Aorta (tissue), 5 donors: Measurements from ENCODE around the gene PTPRO. TPM values are rescaled to one million over a fixed set of nuclear protein-coding genes. Genes with fewer than 3 reads are reported as not detected.

Source experiments
- ATAC-seq: fragments of 200-7000 bp; cut with Tn5 transposase; one replicate; pipeline ENCODE4 v1.9.1; 2022; ENCODE audit warnings: moderate library complexity; ENCODE audit not compliant: low FRiP score
- DNase-seq, 2 donors: peaks; one replicate each; pipeline ENCODE4 v3.0.0-alpha.2; 2020
- H3K27ac ChIP-seq, 2 donors: one replicate each; pipeline ENCODE4 v1.5.1; 2013; ENCODE audit warnings: low read length in 2 of 2, mild to moderate bottlenecking in 2 of 2, moderate library complexity in 2 of 2, control low read depth in 1 of 2, inconsistent platforms in 1 of 2, low read depth in 1 of 2
- H3K27me3 ChIP-seq, 2 donors: one replicate each; pipeline ENCODE4 v1.6.1; 2013; ENCODE audit warnings: control low read depth in 1 of 2, low read length in 1 of 2, mild to moderate bottlenecking in 1 of 2, moderate library complexity in 1 of 2; ENCODE audit not compliant: insufficient read depth in 2 of 2, control insufficient read depth in 1 of 2
- H3K36me3 ChIP-seq, 2 donors: one replicate each; pipeline ENCODE4 v1.6.1; 2013; ENCODE audit warnings: control low read depth in 1 of 2, low read length in 1 of 2, mild to moderate bottlenecking in 1 of 2; ENCODE audit not compliant: insufficient read depth in 2 of 2, control insufficient read depth in 1 of 2
- H3K4me1 ChIP-seq, 2 donors: one replicate each; pipeline ENCODE4 v1.6.1; 2013; ENCODE audit warnings: low read length in 2 of 2, control low read depth in 1 of 2, mild to moderate bottlenecking in 1 of 2, moderate library complexity in 1 of 2; ENCODE audit not compliant: insufficient read depth in 2 of 2, control insufficient read depth in 1 of 2
- H3K4me3 ChIP-seq, 2 donors: one replicate each; pipeline ENCODE4 v1.5.1; 2013; ENCODE audit warnings: low read length in 2 of 2, control low read depth in 1 of 2, mild to moderate bottlenecking in 1 of 2
- H3K9me3 ChIP-seq: one replicate; pipeline ENCODE4 v1.6.1; 2013; ENCODE audit warnings: mild to moderate bottlenecking, low read length; ENCODE audit not compliant: control insufficient read depth
- WGBS, 2 donors: extraction: QIAGEN DNeasy Blood & Tissue Kit; methylation state at CpG; one replicate each; pipeline ENCODE4 v1.1.7; 2013; 5-methylcytosine and 5-hydroxymethylcytosine counted together
- intact Hi-C, 2 donors: fragments of 100-400 bp; cut with DNase I; formaldehyde crosslinking; loops; one replicate each; pipeline versions ENCODE4 v1.14.2 to v1.15.0; 2022
- polyA plus RNA-seq, 2 donors: library from polyadenylated mRNA; stranded (reverse); fragments of 200-250 nt; gene quantifications; one replicate each; pipeline ENCODE4 v1.2.3, GENCODE V29; 2013
- total RNA-seq, 2 donors: library from RNA; stranded (reverse); fragmentation: NEBNext Ultra II Directional; extraction: Animal tissue kit (Norgen Biotek cat#: 25700); gene quantifications; one replicate each; pipeline ENCODE4 v1.2.1, GENCODE V29; 2021
- donor health status: healthy with polysubstance abuse.
- donor health status: Bipolar disorder and iron deficiency.
- donor health status: DM: no; HTN: no; CAD: no.
- donor health status: DM: no; HTN: no; CAD: no.
- donor health status: DM: yes; HTN: yes; CAD: no.

Gene PTPRO
- total and polyA plus RNA-seq, 4 donors: 5.4 to 16.1 (median 9.9) TPM

- Histone ChIP-seq H3K27me3 (no peaks in the 10 kb centered on the region), H3K36me3 (peaks cover 2% of the 10 kb centered on the region in 2 donors), H3K9me3 (no peaks in the 10 kb centered on the region), H3K27ac (peak overlapping the region; percentile 92 to 96), H3K4me1 (peaks cover 2 to 18% of the 10 kb centered on the region in 2 donors), H3K4me3 (peak overlapping the region in 1 of 2 donors; percentile 48)
- ATAC-seq: peak; percentile 66
- intact Hi-C loops: loop anchor here in 1 of 2 donors (10.0 kb wide), 1 partner anchor 157 kb away; the partner anchor contains the start of gene EPS8
- WGBS, 2 donors: 5 to 6% methylated on average over 4 of the region's 4 CpGs
- no peak for DNase-seq
Observed at GRCh38 chr12:15627995-15628945, 306.0 kb downstream of the PTPRO start.

GRCh38 chr12:15629108-15629507, 306.8 kb downstream of the PTPRO start:
- H3K4me3 ChIP-seq: no peak overlapping the region
- DNase-seq (peak; percentile 61 to 77), ATAC-seq (peak; percentile 93)
- peak overlapping the region; percentile 92 to 96 for H3K27ac ChIP-seq
- peaks cover 2 to 18% of the 10 kb centered on the region in 2 donors for H3K4me1 ChIP-seq
- WGBS, 2 donors: 2% methylated on average over 5 of the region's 5 CpGs
- peaks cover 0 to under 1% of the 10 kb centered on the region in 2 donors for H3K36me3 ChIP-seq
- no peaks in the 10 kb centered on the region for H3K9me3 ChIP-seq
- no peaks in the 10 kb centered on the region for H3K27me3 ChIP-seq
- intact Hi-C loops: loop anchor here in 1 of 2 donors (10.0 kb wide), 1 partner anchor 156 kb away; the partner anchor contains the start of gene EPS8

- Histone ChIP-seq H3K27ac (peak overlapping the region; percentile 67 to 96), H3K4me1 (peaks cover 2 to 18% of the 10 kb centered on the region in 2 donors), H3K27me3 (no peaks in the 10 kb centered on the region), H3K4me3 (no peak overlapping the region), H3K9me3 (no peaks in the 10 kb centered on the region), H3K36me3 (no peaks in the 10 kb centered on the region)
- no peak for DNase-seq
- WGBS, 2 donors: 12 to 13% methylated on average over 3 of the region's 3 CpGs
- intact Hi-C loops: loop anchor here in 1 of 2 donors (10.0 kb wide), 1 partner anchor 155 kb away; the partner anchor contains the start of gene EPS8
- ATAC-seq: no peak
Observed at GRCh38 chr12:15629761-15630160, 307.5 kb downstream of the PTPRO start.

GRCh38 chr12:15631007-15631715, 308.9 kb downstream of the PTPRO start:
- H3K27me3 ChIP-seq: no peaks in the 10 kb centered on the region
- no peak for DNase-seq
- peak overlapping the region; percentile 82 to 87 for H3K27ac ChIP-seq
- no peaks in the 10 kb centered on the region for H3K9me3 ChIP-seq
- no peak overlapping the region for H3K4me3 ChIP-seq
- intact Hi-C loops: no loop called here
- 78 to 82% methylated on average over 6 of the region's 6 CpGs for WGBS, 2 donors
- no peaks in the 10 kb centered on the region for H3K36me3 ChIP-seq
- H3K4me1 ChIP-seq: peaks cover 2 to 11% of the 10 kb centered on the region in 2 donors
- no peak for ATAC-seq

GRCh38 chr12:15632708-15633107, 310.4 kb downstream of the PTPRO start:
- Histone ChIP-seq H3K9me3 (no peaks in the 10 kb centered on the region), H3K27ac (peak overlapping the region in 1 of 2 donors; percentile 36), H3K4me3 (no peak overlapping the region), H3K36me3 (no peaks in the 10 kb centered on the region), H3K27me3 (no peaks in the 10 kb centered on the region), H3K4me1 (peaks cover 4 to 5% of the 10 kb centered on the region in 2 donors)
- 89 to 91% methylated on average over 4 of the region's 4 CpGs for WGBS, 2 donors
- DNase-seq: no peak
- no peak for ATAC-seq
- intact Hi-C loops: no loop called here

- no peaks in the 10 kb centered on the region for H3K36me3 ChIP-seq
- peaks cover 4 to 5% of the 10 kb centered on the region in 2 donors for H3K4me1 ChIP-seq
- H3K4me3 ChIP-seq: no peak overlapping the region
- 82 to 86% methylated on average over 1 of the region's 1 CpG for WGBS, 2 donors
- ATAC-seq (no peak), DNase-seq (no peak)
- intact Hi-C loops: no loop called here
- H3K27ac ChIP-seq: no peak overlapping the region
- no peaks in the 10 kb centered on the region for H3K9me3 ChIP-seq
- H3K27me3 ChIP-seq: no peaks in the 10 kb centered on the region
Observed at GRCh38 chr12:15633201-15633600, 310.9 kb downstream of the PTPRO start.

GRCh38 chr12:15634010-15634683, 311.8 kb downstream of the PTPRO start:
- DNase-seq (no peak), ATAC-seq (no peak)
- intact Hi-C loops: no loop called here
- no peak overlapping the region for H3K27ac ChIP-seq
- H3K4me3 ChIP-seq: no peak overlapping the region
- no peaks in the 10 kb centered on the region for H3K9me3 ChIP-seq
- no peaks in the 10 kb centered on the region for H3K27me3 ChIP-seq
- peaks cover 2 to 7% of the 10 kb centered on the region in 2 donors for H3K4me1 ChIP-seq
- WGBS, 2 donors: 79 to 88% methylated on average over 4 of the region's 4 CpGs
- no peaks in the 10 kb centered on the region for H3K36me3 ChIP-seq
